Gastroesophageal sphincter (tissue), 4 donors: Measurements from ENCODE around the gene NBAS. TPM values are rescaled to one million over a fixed set of nuclear protein-coding genes. Genes with fewer than 3 reads are reported as not detected.
"Not testable (repeated sequence)": the region's sequence is repeated elsewhere in the genome, so short reads cannot be mapped to it uniquely, and the experiment has no call there.

ENCODE experiments used
- ATAC-seq: fragments of 150-250 bp; one replicate; pipeline ENCODE4 v1.9.1; 2016; ENCODE audit warnings: mild to moderate bottlenecking, moderate library complexity
- H3K27ac ChIP-seq, 4 donors: fragments of 200-600 bp; sonication (generic) in 3 of 4; 1 replicate in 3 of 4; 2 replicates in 1 of 4; pipeline ENCODE4 v1.5.1; 2016 to 2019
- H3K27me3 ChIP-seq: fragments of 200-600 bp; sonication (generic); one replicate; pipeline ENCODE4 v1.5.1; 2019
- H3K36me3 ChIP-seq, 2 donors: fragments of 200-600 bp; sonication (generic); one replicate each; pipeline ENCODE4 v1.5.1; 2019; ENCODE audit warnings: control low read depth in 1 of 2
- H3K4me1 ChIP-seq, 3 donors: fragments of 200-600 bp; sonication (generic); 1 replicate in 2 of 3; 2 replicates in 1 of 3; pipeline ENCODE4 v1.5.1; 2016 to 2019; ENCODE audit warnings: control low read depth in 2 of 3
- H3K4me3 ChIP-seq, 2 donors: fragments of 200-600 bp; sonication (generic); one replicate each; pipeline ENCODE4 v1.5.1; 2019; ENCODE audit warnings: mild to moderate bottlenecking in 1 of 2, moderate library complexity in 1 of 2
- H3K9me3 ChIP-seq, 3 donors: fragments of 200-600 bp; sonication (generic); one replicate each; pipeline ENCODE4 v1.5.1; 2017 to 2019; ENCODE audit warnings: control low read depth in 2 of 3
- CTCF ChIP-seq, 4 experiments: fragments of 200-600 bp in 2 of 4; fragments of 450-650 bp in 2 of 4; sonication (generic) in 1 of 4; IDR thresholded peaks; one replicate each; pipeline ENCODE4 v1.5.1; 2017 to 2019; ENCODE audit warnings: antibody characterized with exemption in 4 of 4, mild to moderate bottlenecking in 2 of 4, moderate library complexity in 2 of 4
- EP300 ChIP-seq: sonication (generic); formaldehyde crosslinking; IDR thresholded peaks from one replicate; pipeline ENCODE4 v1.6.1; 2017; ENCODE audit warnings: antibody characterized with exemption, mild to moderate bottlenecking
- POLR2A ChIP-seq, 2 donors: fragments of 450-650 bp; IDR thresholded peaks; one replicate each; pipeline ENCODE4 v1.6.1; 2017; ENCODE audit warnings: antibody characterized with exemption in 2 of 2, mild to moderate bottlenecking in 2 of 2, moderate library complexity in 1 of 2
- POLR2AphosphoS5 ChIP-seq: sonication (generic); formaldehyde crosslinking; IDR thresholded peaks from one replicate; pipeline ENCODE4 v1.6.1; 2017; ENCODE audit warnings: antibody characterized with exemption
- WGBS, 2 donors: methylation state at CpG; one replicate each; pipeline ENCODE4 v1.1.5; 2018; ENCODE audit warnings: low coverage in 1 of 2; 5-methylcytosine and 5-hydroxymethylcytosine counted together
- total RNA-seq, 4 donors: library from RNA; depleted of rRNA; stranded (reverse); fragments of >200 nt; gene quantifications; one replicate each; pipeline ENCODE4 v1.1.0, GENCODE V29; 2016

NBAS gene
- total RNA-seq, 4 donors from 2014 or later, result 34.9 to 50.9 (median 40.4) TPM

- TF ChIP-seq POLR2AphosphoS5 (no peak), POLR2A (IDR thresholded peaks at IDR 0.05) (no peak), EP300 (no peak), CTCF (IDR thresholded peaks at IDR 0.05) (no peak)
- WGBS, 2 donors, result 87 to 90% methylated on average over 4 to 5 of the region's 5 CpGs
Observed at GRCh38 chr2:15334644-15335326, 226.3 kb downstream of the NBAS start.

GRCh38 chr2:15331787-15332186 lies 229.3 kb downstream of the NBAS start:
- no peak for TF ChIP-seq POLR2AphosphoS5
- no peak for TF ChIP-seq CTCF (IDR thresholded peaks at IDR 0.05)
- no peak for TF ChIP-seq EP300
- TF ChIP-seq POLR2A (IDR thresholded peaks at IDR 0.05), result no peak
- WGBS, 2 donors, result 79 to 100% methylated on average over 1 to 2 of the region's 2 CpGs

More at GRCh38 chr2:15334644-15335326, 226.3 kb downstream of the NBAS start:
- peaks cover 0 to 7% (median 0%) of the 10 kb centered on the region in 3 donors for H3K4me1 ChIP-seq
- H3K27ac ChIP-seq, result no peak overlapping the region
- no peak for ATAC-seq
- peaks cover 0 to 27% of the 10 kb centered on the region in 2 donors for H3K36me3 ChIP-seq
- no peaks in the 10 kb centered on the region for H3K27me3 ChIP-seq
- H3K9me3 ChIP-seq, result no peaks in the 10 kb centered on the region
- H3K4me3 ChIP-seq, result no peak overlapping the region

DNA sequence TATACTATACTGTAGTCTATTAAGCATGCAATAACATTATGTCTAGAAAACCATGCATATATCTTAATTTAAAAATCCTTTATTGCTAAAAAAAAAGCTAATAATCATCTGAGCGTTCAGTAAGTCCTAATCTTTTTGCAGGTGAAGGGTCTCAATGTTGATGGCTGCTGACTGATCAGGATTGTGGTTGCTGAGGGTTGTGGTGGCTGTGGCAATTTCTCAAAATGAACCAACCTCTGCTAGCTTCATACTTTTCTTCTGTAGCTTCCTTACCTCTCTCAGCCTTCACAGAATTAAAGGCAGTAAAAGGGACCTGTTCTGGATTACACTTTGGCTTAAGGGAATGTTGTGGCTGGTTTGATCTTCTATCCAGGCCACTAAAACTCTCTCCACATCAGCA lies 235.8 kb downstream of the NBAS start:
- H3K27me3 ChIP-seq, result no peaks in the 10 kb centered on the region
- H3K27ac ChIP-seq, result no peak overlapping the region
- no peak overlapping the region for H3K4me3 ChIP-seq
- no peak for ATAC-seq
- 71 to 100% methylated on average over 1 of the region's 1 CpG for WGBS, 2 donors
- peaks cover 0 to 7% (median 0%) of the 10 kb centered on the region in 3 donors for H3K9me3 ChIP-seq
- H3K36me3 ChIP-seq, result peaks cover 0 to 65% of the 10 kb centered on the region in 2 donors
- TF ChIP-seq CTCF (IDR thresholded peaks at IDR 0.05) (no peak), POLR2A (IDR thresholded peaks at IDR 0.05) (no peak), EP300 (no peak), POLR2AphosphoS5 (no peak)
- H3K4me1 ChIP-seq, result no peaks in the 10 kb centered on the region

More at GRCh38 chr2:15331787-15332186, 229.3 kb downstream of the NBAS start:
- Histone ChIP-seq H3K4me3 (no peak overlapping the region), H3K27me3 (no peaks in the 10 kb centered on the region), H3K4me1 (no peaks in the 10 kb centered on the region), H3K36me3 (peaks cover 0 to 57% of the 10 kb centered on the region in 2 donors), H3K27ac (no peak overlapping the region), H3K9me3 (no peaks in the 10 kb centered on the region)
- no peak for ATAC-seq

DNA sequence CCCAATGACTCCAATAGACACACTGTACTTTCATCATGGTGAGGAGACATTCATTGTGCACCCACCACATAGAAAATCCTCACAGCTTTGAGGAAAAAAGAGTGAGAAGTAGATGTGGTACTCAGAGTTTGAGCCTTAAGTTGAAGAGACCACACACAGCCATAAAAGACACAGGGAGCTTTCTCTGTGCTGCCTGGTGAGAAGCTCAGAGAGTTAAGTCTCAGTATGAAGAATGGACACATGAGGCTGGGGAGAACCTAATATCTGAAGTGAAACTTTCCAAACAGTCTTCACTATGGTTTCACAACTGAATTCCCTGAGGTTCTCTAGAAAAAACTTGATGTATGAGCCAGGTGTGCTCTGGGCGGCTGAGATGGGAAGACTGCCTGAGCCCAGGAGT lies 237.9 kb downstream of the NBAS start:
- Histone ChIP-seq H3K27me3 (no peaks in the 10 kb centered on the region), H3K9me3 (peaks cover 0 to 13% (median 0%) of the 10 kb centered on the region in 3 donors), H3K27ac (no peak overlapping the region), H3K4me3 (no peak overlapping the region), H3K4me1 (no peaks in the 10 kb centered on the region), H3K36me3 (peaks cover 0 to 56% of the 10 kb centered on the region in 2 donors)
- ATAC-seq, result no peak
- TF ChIP-seq CTCF (IDR thresholded peaks at IDR 0.05), result no peak
- TF ChIP-seq EP300, result no peak
- no peak for TF ChIP-seq POLR2AphosphoS5
- no peak for TF ChIP-seq POLR2A (IDR thresholded peaks at IDR 0.05)
- 80 to 100% methylated on average over 1 of the region's 1 CpG for WGBS, 2 donors

DNA sequence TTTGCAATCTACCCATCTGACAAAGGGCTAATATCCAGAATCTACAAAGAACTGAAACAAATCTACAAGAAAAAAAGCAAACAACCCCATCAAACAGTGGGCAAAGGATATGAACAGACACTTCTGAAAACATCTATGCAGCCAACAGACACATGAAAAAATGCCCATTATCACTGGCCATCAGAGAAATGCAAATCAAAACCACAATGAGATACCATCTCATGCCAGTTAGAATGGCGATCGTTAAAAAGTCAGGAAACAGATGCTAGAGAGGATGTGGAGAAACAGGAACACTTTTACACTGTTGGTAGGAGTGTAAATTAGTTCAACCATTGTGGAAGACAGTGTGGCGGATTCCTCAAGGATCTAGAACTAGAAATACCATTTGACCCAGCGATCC lies 239.7 kb downstream of the NBAS start:
- H3K27me3 ChIP-seq, ATAC-seq, H3K27ac ChIP-seq, H3K4me3 ChIP-seq, H3K4me1 ChIP-seq: not testable (repeated sequence)
- H3K36me3 ChIP-seq, result peaks cover 0 to 54% of the 10 kb centered on the region in 2 donors
- 93 to 94% methylated on average over 2 to 4 of the region's 4 CpGs for WGBS, 2 donors
- H3K9me3 ChIP-seq, result peaks cover 0 to 19% (median 0%) of the 10 kb centered on the region in 3 donors
